ENCODE data around the gene NAA80. TPM values are rescaled to one million over a fixed set of nuclear protein-coding genes. Genes with fewer than 3 reads are reported as not detected.

Gene NAA80
- total RNA-seq, 4 donors from 2014 or later = 12.5 to 22.1 (median 14.8) TPM

GRCh38 chr3:50269977-50270413, 29.2 kb downstream of the NAA80 start:
- Histone ChIP-seq H3K27ac (peak overlapping the region in 1 of 4 donors; percentile 27), H3K4me3 (no peak overlapping the region), H3K36me3 (no peaks in the 10 kb centered on the region), H3K9me3 (no peaks in the 10 kb centered on the region), H3K4me1 (peaks cover 33 to 67% of the 10 kb centered on the region in 2 donors), H3K27me3 (no peaks in the 10 kb centered on the region)
- in situ Hi-C loops (cut with MboI; ENCODE audit: low sequenced_read_pairs in 4 of 4) (loop anchor here in 2 of 4 donors (5.0 to 10.0 kb wide), 2 partner anchors 43 to 45 kb away; no protein-coding TSS in a partner anchor), intact Hi-C loops (cut with DNase I; ENCODE audit: low total_unique reads) (no loop called here)
- TF ChIP-seq POLR2A (IDR thresholded peaks at IDR 0.05) (no peak), CTCF (IDR thresholded peaks at IDR 0.05 in 4 of 5, conservative IDR thresholded peaks at IDR 0.05 in 1 of 5) (no peak)
- DNase-seq (no peak), ATAC-seq (no peak)

- Histone ChIP-seq H3K27ac (peak overlapping the region; percentile 69 to 90 (median 72)), H3K4me3 (peak overlapping the region in 2 of 4 donors; percentile 4 to 11), H3K27me3 (no peaks in the 10 kb centered on the region), H3K36me3 (no peaks in the 10 kb centered on the region), H3K4me1 (peaks cover 33 to 73% of the 10 kb centered on the region in 2 donors), H3K9me3 (no peaks in the 10 kb centered on the region)
- DNase-seq (no peak), ATAC-seq (no peak)
- in situ Hi-C loops (cut with MboI; ENCODE audit: low sequenced_read_pairs in 4 of 4) (no loop called here), intact Hi-C loops (cut with DNase I; ENCODE audit: low total_unique reads) (no loop called here)
- TF ChIP-seq CTCF (IDR thresholded peaks at IDR 0.05 in 4 of 5, conservative IDR thresholded peaks at IDR 0.05 in 1 of 5) (no peak), POLR2A (IDR thresholded peaks at IDR 0.05) (no peak)
These were observed 29.7 kb downstream of the NAA80 start for GRCh38 chr3:50269460-50269859.

GRCh38 chr3:50268703-50269451, 30.3 kb downstream of the NAA80 start, which contains the start of gene SEMA3B:
Gene SEMA3B, plus strand, starts transcription at chr3:50269147. Its CDS starts 94 bp downstream, at chr3:50269241.
- TF ChIP-seq POLR2A (IDR thresholded peaks at IDR 0.05) (no peak), CTCF (IDR thresholded peaks at IDR 0.05 in 4 of 5, conservative IDR thresholded peaks at IDR 0.05 in 1 of 5) (no peak)
- H3K9me3 ChIP-seq = no peaks in the 10 kb centered on the region
- H3K4me3 ChIP-seq = peak within 1 kb of the TSS in 2 of 4 donors; percentile 4 to 58
- ATAC-seq (peak in 1 of 2 donors; percentile 30), DNase-seq (no peak)
- H3K27ac ChIP-seq = peak within 1 kb of the TSS; percentile 71 to 90 (median 82)
- in situ Hi-C loops (cut with MboI; ENCODE audit: low sequenced_read_pairs in 4 of 4) (no loop called here), intact Hi-C loops (cut with DNase I; ENCODE audit: low total_unique reads) (no loop called here)
- no peaks in the 10 kb centered on the region for H3K27me3 ChIP-seq
- peaks cover 33 to 73% of the 10 kb centered on the region in 2 donors for H3K4me1 ChIP-seq
- H3K36me3 ChIP-seq = no peaks in the 10 kb centered on the region

- intact Hi-C loops (cut with DNase I; ENCODE audit: low total_unique reads) = no loop called here
- peak overlapping the region; percentile 71 to 90 (median 76) for H3K27ac ChIP-seq
- no peak for ATAC-seq
- in situ Hi-C loops (cut with MboI; ENCODE audit: low sequenced_read_pairs in 4 of 4) = no loop called here
- no peaks in the 10 kb centered on the region for H3K27me3 ChIP-seq
- no peaks in the 10 kb centered on the region for H3K36me3 ChIP-seq
- no peaks in the 10 kb centered on the region for H3K9me3 ChIP-seq
- TF ChIP-seq CTCF (IDR thresholded peaks at IDR 0.05 in 4 of 5, conservative IDR thresholded peaks at IDR 0.05 in 1 of 5) (no peak), POLR2A (IDR thresholded peaks at IDR 0.05) (no peak)
- no peak for DNase-seq
- H3K4me3 ChIP-seq = peak overlapping the region in 1 of 4 donors; percentile 58
- H3K4me1 ChIP-seq = peaks cover 32 to 67% of the 10 kb centered on the region in 2 donors
These were observed 30.9 kb downstream of the NAA80 start for GRCh38 chr3:50268276-50268675.
